HCT116 (cell line): Measurements from ENCODE around the gene TIAM2. TPM values are rescaled to one million over a fixed set of nuclear protein-coding genes. Genes with fewer than 3 reads are reported as not detected.
"Not testable (repeated sequence)": the region's sequence is repeated elsewhere in the genome, so short reads cannot be mapped to it uniquely, and the experiment has no call there.

Experiments
- ATAC-seq: fragments of 200-7000 bp; cut with Tn5 transposase; 2 replicates; pipeline ENCODE4 v1.9.1; 2020; ENCODE audit warnings: mild to moderate bottlenecking, moderate library complexity
- BruUV-seq: library from RNA; stranded (reverse); fragments of 400-500 nt; replicated peaks from 2 replicates; lab custom pipeline; 2021; lab: Mats Ljungman, UMichigan
- CTCF ChIA-PET: fragments of 300-600 bp; sonication (Branson Sonifier 250); formaldehyde crosslinking; loops from one replicate; lab custom pipeline; 2021; ENCODE audit warnings: antibody characterized with exemption; lab: Charles Lee
- POLR2A ChIA-PET: fragments of 300-600, 350-600 bp; sonication (Branson Sonifier 250); formaldehyde crosslinking; loops from one replicate; lab custom pipeline; 2021; ENCODE audit warnings: antibody characterized with exemption; lab: Charles Lee
- RAD21 ChIA-PET, 2 experiments: fragments of 300-600 bp; sonication (Branson Sonifier 250); formaldehyde crosslinking; loops; one replicate each; lab custom pipeline; 2023; ENCODE audit warnings: low total read pairs in 2 of 2; ENCODE audit not compliant: uncharacterized antibody in 2 of 2, unreplicated experiment in 2 of 2, low non-redundant PET in 1 of 2; lab: Charles Lee
- DNase-seq: peaks from one replicate; pipeline ENCODE4 v3.0.0-alpha.2; 2010; ENCODE audit warnings: low read depth, low spot score
- H2AFZ ChIP-seq: fragments of 200-600 bp; shearing (Covaris generic), sonication (generic); 2 replicates; pipeline ENCODE4 v1.6.1; 2017; ENCODE audit warnings: low read depth, mixed run types, mixed read lengths, antibody characterized with exemption, low read length; ENCODE audit not compliant: poor library complexity, severe bottlenecking
- H3K27ac ChIP-seq: 2 replicates; pipeline ENCODE4 v1.5.1; 2012; ENCODE audit warnings: low read depth, low read length
- H3K27me3 ChIP-seq: fragments of 200-600 bp; sonication (generic); 2 replicates; pipeline ENCODE4 v1.6.1; 2016; ENCODE audit warnings: mixed run types, low read length, mixed read lengths; ENCODE audit not compliant: insufficient read depth
- H3K36me3 ChIP-seq, 2 experiments: fragments of 200-500 bp in 1 of 2; fragments of 200-600 bp in 1 of 2; sonication (Bioruptor generic) in 1 of 2; sonication (generic) in 1 of 2; 2 replicates each; pipeline versions ENCODE4 v1.5.1 to v1.6.1; 2014 to 2016; ENCODE audit warnings: low read length in 2 of 2, inconsistent platforms in 1 of 2, mixed read lengths in 1 of 2, mixed run types in 1 of 2; ENCODE audit not compliant: insufficient read depth in 2 of 2, control insufficient read depth in 1 of 2
- H3K4me1 ChIP-seq, 2 experiments: fragments of 200-600 bp in 1 of 2; sonication (generic) in 1 of 2; 2 replicates each; pipeline versions ENCODE4 v1.5.1 to v1.6.1; 2012 to 2017; ENCODE audit warnings: low read length in 2 of 2, inconsistent platforms in 1 of 2, mild to moderate bottlenecking in 1 of 2, mixed read lengths in 1 of 2, mixed run types in 1 of 2, moderate library complexity in 1 of 2; ENCODE audit not compliant: insufficient read depth in 2 of 2, control insufficient read depth in 1 of 2
- H3K4me2 ChIP-seq: fragments of 200-600 bp; sonication (generic); 2 replicates; pipeline ENCODE4 v1.6.1; 2017; ENCODE audit warnings: mixed run types, low read length, mixed read lengths
- H3K4me3 ChIP-seq, 2 experiments: fragments of 200-600 bp in 1 of 2; sonication (generic) in 1 of 2; replicated peaks in 1 of 2; 2 replicates each; pipeline ENCODE4 v1.5.1; 2011 to 2016; ENCODE audit warnings: low read length in 2 of 2, control low read depth in 1 of 2, low read depth in 1 of 2, mild to moderate bottlenecking in 1 of 2, mixed read lengths in 1 of 2, mixed run types in 1 of 2
- H3K79me2 ChIP-seq: fragments of 200-600 bp; sonication (generic); 2 replicates; pipeline ENCODE4 v1.6.1; 2017; ENCODE audit warnings: mild to moderate bottlenecking, mixed run types, low read length, moderate library complexity, mixed read lengths; ENCODE audit not compliant: insufficient read depth
- H3K9ac ChIP-seq: fragments of 200-600 bp; sonication (generic); 2 replicates; pipeline ENCODE4 v1.6.1; 2016; ENCODE audit warnings: low read length, mixed read lengths
- H3K9me2 ChIP-seq: fragments of 200-600 bp; sonication (generic), shearing (Covaris generic); 2 replicates; pipeline ENCODE4 v1.6.1; 2017; ENCODE audit warnings: mixed run types, mild to moderate bottlenecking, moderate library complexity; ENCODE audit not compliant: insufficient read depth
- H3K9me3 ChIP-seq, 2 experiments: fragments of 200-500 bp in 1 of 2; fragments of 200-600 bp in 1 of 2; sonication (Bioruptor generic) in 1 of 2; sonication (generic) in 1 of 2; 2 replicates each; pipeline ENCODE4 v1.6.1; 2014 to 2017; ENCODE audit warnings: low read length in 2 of 2, mixed read lengths in 2 of 2, inconsistent platforms in 1 of 2, low read depth in 1 of 2, mild to moderate bottlenecking in 1 of 2, mixed run types in 1 of 2, moderate library complexity in 1 of 2; ENCODE audit not compliant: control insufficient read depth in 1 of 2, insufficient read depth in 1 of 2
- H4K20me1 ChIP-seq: fragments of 200-600 bp; sonication (generic), shearing (Covaris generic); 2 replicates; pipeline ENCODE4 v1.6.1; 2017; ENCODE audit warnings: mixed run types, mild to moderate bottlenecking, moderate library complexity; ENCODE audit not compliant: insufficient read depth
- EZH2 ChIP-seq: fragments of 200-600 bp; sonication (generic); IDR thresholded peaks from 2 replicates; pipeline ENCODE4 v1.6.1; 2017; ENCODE audit warnings: antibody characterized with exemption, mixed run types
- JUND ChIP-seq: IDR thresholded peaks from 2 replicates; pipeline ENCODE4 v1.6.1; 2012
- POLR2A ChIP-seq: IDR thresholded peaks from 2 replicates; pipeline ENCODE4 v1.7.0; 2011; ENCODE audit warnings: borderline replicate concordance; ENCODE audit not compliant: insufficient read depth, insufficient read length; ENCODE audit errors: extremely low read depth
- POLR2AphosphoS5 ChIP-seq: IDR thresholded peaks from 2 replicates; pipeline ENCODE4 v1.6.1; 2011; ENCODE audit warnings: mild to moderate bottlenecking, low read depth, low read length, moderate library complexity
- SIN3A ChIP-seq: IDR thresholded peaks from 2 replicates; pipeline ENCODE4 v1.6.1; 2012; ENCODE audit warnings: low read depth
- ZFX ChIP-seq: fragments of 450-650 bp; IDR thresholded peaks from 2 replicates; pipeline ENCODE4 v1.6.1; 2017
- intact Hi-C: fragments of 100-400 bp; cut with micrococcal nuclease; formaldehyde crosslinking; loops from 2 replicates; pipeline ENCODE4 v1.10.0; 2022
- total RNA-seq: library from RNA; stranded (reverse); gene quantifications from one replicate; pipeline ENCODE4 v1.2.1, GENCODE V29; 2021; ENCODE audit not compliant: unreplicated experiment
- TF ChIP-seq, protein P1 (sequence below): IDR thresholded peaks from 2 replicates; pipeline ENCODE4 v1.6.1; 2012; ENCODE audit warnings: low read depth

The TIAM2 gene
- total RNA-seq, 1 experiment from 2014 or later, result 9.4 TPM

DNA sequence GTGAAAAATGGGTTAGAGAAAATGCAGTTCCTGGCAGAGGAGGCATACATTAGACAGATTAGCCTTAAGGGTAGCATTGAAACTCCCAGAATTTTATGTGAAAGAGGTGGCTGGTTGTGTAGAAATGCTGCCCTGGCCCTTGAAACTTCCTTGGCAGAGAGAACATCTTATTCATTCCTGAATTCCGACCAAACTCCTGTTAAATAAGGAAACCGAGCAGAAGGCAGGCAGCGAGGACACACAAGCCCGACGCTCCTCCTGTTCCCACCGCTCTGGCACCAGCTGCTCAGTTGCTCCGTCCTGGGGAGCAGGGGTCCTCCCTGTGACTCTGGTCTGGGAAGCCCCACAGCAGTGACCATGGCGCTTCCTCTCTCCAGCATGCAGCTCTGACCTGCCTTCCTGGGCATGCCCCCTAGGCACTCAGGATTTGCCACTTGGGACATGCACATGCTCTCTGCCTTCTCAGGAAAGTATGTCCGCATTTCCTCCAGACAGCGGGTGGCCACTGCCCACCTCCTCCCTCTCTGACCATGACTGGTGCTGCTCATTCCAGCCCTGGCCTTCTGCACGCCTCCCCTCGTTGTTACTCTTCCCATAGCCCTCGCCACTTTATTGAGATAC is 233.5 kb downstream of the TIAM2 start:
- Histone ChIP-seq H3K36me3 (no peaks in the 10 kb centered on the region), H2AFZ (no peak overlapping the region), H3K27me3 (no peaks in the 10 kb centered on the region), H3K4me2 (no peak overlapping the region), H3K9ac (no peak overlapping the region), H3K4me1 (peaks cover 0 to 13% of the 10 kb centered on the region in 2 experiments; a peak in 2 of 4 replicates), H4K20me1 (no peaks in the 10 kb centered on the region), H3K9me2 (no peaks in the 10 kb centered on the region), H3K27ac (no peak overlapping the region), H3K9me3 (no peaks in the 10 kb centered on the region), H3K79me2 (no peaks in the 10 kb centered on the region), H3K4me3 (no peak overlapping the region)
- ATAC-seq (no peak), DNase-seq (no peak)
- no peak for TF ChIP-seq SIN3A
- no peak for TF ChIP-seq EZH2
- no peak for TF ChIP-seq JUND
- no peak for TF ChIP-seq POLR2AphosphoS5
- no peak for TF ChIP-seq POLR2A
- TF ChIP-seq, protein P1, sequence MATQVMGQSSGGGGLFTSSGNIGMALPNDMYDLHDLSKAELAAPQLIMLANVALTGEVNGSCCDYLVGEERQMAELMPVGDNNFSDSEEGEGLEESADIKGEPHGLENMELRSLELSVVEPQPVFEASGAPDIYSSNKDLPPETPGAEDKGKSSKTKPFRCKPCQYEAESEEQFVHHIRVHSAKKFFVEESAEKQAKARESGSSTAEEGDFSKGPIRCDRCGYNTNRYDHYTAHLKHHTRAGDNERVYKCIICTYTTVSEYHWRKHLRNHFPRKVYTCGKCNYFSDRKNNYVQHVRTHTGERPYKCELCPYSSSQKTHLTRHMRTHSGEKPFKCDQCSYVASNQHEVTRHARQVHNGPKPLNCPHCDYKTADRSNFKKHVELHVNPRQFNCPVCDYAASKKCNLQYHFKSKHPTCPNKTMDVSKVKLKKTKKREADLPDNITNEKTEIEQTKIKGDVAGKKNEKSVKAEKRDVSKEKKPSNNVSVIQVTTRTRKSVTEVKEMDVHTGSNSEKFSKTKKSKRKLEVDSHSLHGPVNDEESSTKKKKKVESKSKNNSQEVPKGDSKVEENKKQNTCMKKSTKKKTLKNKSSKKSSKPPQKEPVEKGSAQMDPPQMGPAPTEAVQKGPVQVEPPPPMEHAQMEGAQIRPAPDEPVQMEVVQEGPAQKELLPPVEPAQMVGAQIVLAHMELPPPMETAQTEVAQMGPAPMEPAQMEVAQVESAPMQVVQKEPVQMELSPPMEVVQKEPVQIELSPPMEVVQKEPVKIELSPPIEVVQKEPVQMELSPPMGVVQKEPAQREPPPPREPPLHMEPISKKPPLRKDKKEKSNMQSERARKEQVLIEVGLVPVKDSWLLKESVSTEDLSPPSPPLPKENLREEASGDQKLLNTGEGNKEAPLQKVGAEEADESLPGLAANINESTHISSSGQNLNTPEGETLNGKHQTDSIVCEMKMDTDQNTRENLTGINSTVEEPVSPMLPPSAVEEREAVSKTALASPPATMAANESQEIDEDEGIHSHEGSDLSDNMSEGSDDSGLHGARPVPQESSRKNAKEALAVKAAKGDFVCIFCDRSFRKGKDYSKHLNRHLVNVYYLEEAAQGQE, result no peak
- TF ChIP-seq ZFX, result no peak
- CTCF ChIA-PET, result no interaction called here
- POLR2A ChIA-PET, result no interaction called here
- RAD21 ChIA-PET, result no interaction called here
- BruUV-seq, result no TSS peak
- intact Hi-C loops, result no loop called here

DNA sequence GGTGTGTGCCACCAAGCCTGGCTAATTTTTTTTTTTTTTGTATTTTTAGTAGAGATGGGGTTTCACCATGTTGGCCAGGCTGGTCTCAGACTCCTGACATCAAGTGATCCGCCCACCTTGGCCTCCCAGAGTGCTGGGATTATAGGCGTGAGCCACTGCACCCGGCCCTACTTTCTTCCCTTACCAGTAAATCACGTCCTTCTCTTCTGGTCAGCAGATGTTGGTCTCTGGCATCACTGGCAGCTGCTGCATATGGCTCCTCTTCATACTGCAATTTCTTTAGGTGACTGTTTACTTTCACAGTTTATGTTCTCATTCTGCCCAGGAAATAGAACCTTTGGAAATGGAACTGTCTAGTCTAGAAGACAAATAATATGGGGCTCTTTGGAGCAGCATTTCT is 235.9 kb downstream of the TIAM2 start:
- intact Hi-C loops, ATAC-seq, H3K4me2 ChIP-seq, H3K36me3 ChIP-seq, H4K20me1 ChIP-seq, H3K4me3 ChIP-seq, H3K27me3 ChIP-seq, CTCF ChIA-PET, POLR2A ChIA-PET, H3K9me3 ChIP-seq, H3K9me2 ChIP-seq, H3K27ac ChIP-seq, DNase-seq, BruUV-seq, H2AFZ ChIP-seq, RAD21 ChIA-PET, H3K9ac ChIP-seq, H3K4me1 ChIP-seq, H3K79me2 ChIP-seq: not testable (repeated sequence)
